SK-N-MC (cell line): ENCODE measurements around the gene CHMP6.

ENCODE experiments used
- DNase-seq: peaks from one replicate; pipeline ENCODE4 v3.0.0-alpha.2; 2011; ENCODE audit warnings: low read depth, low spot score
- H3K27ac ChIP-seq: fragments of 200-600 bp; sonication (generic); 2 replicates; pipeline ENCODE4 v1.5.1; 2016; ENCODE audit warnings: mixed run types
- H3K36me3 ChIP-seq: fragments of 200-600 bp; sonication (generic); 2 replicates; pipeline ENCODE4 v1.6.1; 2017; ENCODE audit warnings: antibody characterized with exemption, low read length, mixed read lengths; ENCODE audit not compliant: insufficient read depth
- H3K4me3 ChIP-seq: fragments of 200-600 bp; sonication (generic); 2 replicates; pipeline ENCODE4 v1.5.1; 2016
- H3K9ac ChIP-seq: fragments of 200-600 bp; sonication (generic); 2 replicates; pipeline ENCODE4 v1.8.0; 2017; ENCODE audit warnings: mixed run types, mixed read lengths; ENCODE audit not compliant: insufficient read length
- H3K9me3 ChIP-seq: fragments of 200-600 bp; sonication (generic); 2 replicates; pipeline ENCODE4 v1.6.1; 2017; ENCODE audit warnings: low read depth, mild to moderate bottlenecking, antibody characterized with exemption, low read length, moderate library complexity, mixed read lengths
- EZH2 ChIP-seq: fragments of 200-600 bp; sonication (generic); IDR thresholded peaks from one replicate; pipeline ENCODE4 v1.6.1; 2017; ENCODE audit warnings: antibody characterized with exemption
- FOXP2 ChIP-seq: optimal IDR thresholded peaks from 2 replicates; pipeline ENCODE3; 2011; ENCODE audit warnings: mild to moderate bottlenecking, moderate library complexity; ENCODE audit not compliant: insufficient read depth; ENCODE audit errors: extremely low read length, control extremely low read depth
- POLR2AphosphoS5 ChIP-seq: IDR thresholded peaks from 2 replicates; pipeline ENCODE4 v1.6.1; 2012; ENCODE audit warnings: mild to moderate bottlenecking, low read depth, low read length, borderline replicate concordance

Gene CHMP6

GRCh38 chr17:80991645-80992076 lies at the start of gene CHMP6:
Gene CHMP6 (plus strand): TSS chr17:80991841. CDS start chr17:80991919, 78 bp downstream.
- Histone ChIP-seq H3K9me3 (no peaks in the 10 kb centered on the region), H3K36me3 (no peaks in the 10 kb centered on the region), H3K4me3 (peak within 1 kb of the TSS; percentile 86), H3K27ac (no peak within 1 kb of the TSS), H3K9ac (peak within 1 kb of the TSS; percentile 90)
- no peak for TF ChIP-seq POLR2AphosphoS5
- TF ChIP-seq EZH2: no peak
- TF ChIP-seq FOXP2: no peak
- DNase-seq: no peak

GRCh38 chr17:80942423-80943345 lies 49.0 kb upstream of the CHMP6 start:
- no peak overlapping the region for H3K9ac ChIP-seq
- no peaks in the 10 kb centered on the region for H3K9me3 ChIP-seq
- H3K27ac ChIP-seq: no peak overlapping the region
- H3K4me3 ChIP-seq: no peak overlapping the region
- DNase-seq: no peak
- H3K36me3 ChIP-seq: peaks cover 5% of the 10 kb centered on the region; the same call in 1 of the 2 replicates
- TF ChIP-seq FOXP2: no peak
- TF ChIP-seq EZH2: no peak
- TF ChIP-seq POLR2AphosphoS5: no peak

GRCh38 chr17:80943346-80944145 lies 48.1 kb upstream of the CHMP6 start:
- H3K9ac ChIP-seq: no peak overlapping the region

GRCh38 chr17:80944326-80944725 lies 47.3 kb upstream of the CHMP6 start:
- Histone ChIP-seq H3K4me3 (no peak overlapping the region), H3K9me3 (no peaks in the 10 kb centered on the region), H3K27ac (no peak overlapping the region), H3K36me3 (peaks cover 5% of the 10 kb centered on the region; the same call in 1 of the 2 replicates), H3K9ac (no peak overlapping the region)
- no peak for DNase-seq
- TF ChIP-seq POLR2AphosphoS5: no peak

More at GRCh38 chr17:80943346-80944145, 48.1 kb upstream of the CHMP6 start:
- Histone ChIP-seq H3K27ac (no peak overlapping the region), H3K4me3 (no peak overlapping the region), H3K9me3 (no peaks in the 10 kb centered on the region), H3K36me3 (peaks cover 5% of the 10 kb centered on the region; the same call in 1 of the 2 replicates)
- TF ChIP-seq POLR2AphosphoS5 (no peak), FOXP2 (no peak), EZH2 (no peak)
- DNase-seq: no peak

- no peak for TF ChIP-seq EZH2
- TF ChIP-seq POLR2AphosphoS5: no peak
- H3K36me3 ChIP-seq: peaks cover 5% of the 10 kb centered on the region; the same call in 1 of the 2 replicates
- no peaks in the 10 kb centered on the region for H3K9me3 ChIP-seq
- no peak for DNase-seq
- no peak overlapping the region for H3K4me3 ChIP-seq
- H3K27ac ChIP-seq: no peak overlapping the region
- no peak overlapping the region for H3K9ac ChIP-seq
Measured at GRCh38 chr17:80945736-80946135, 45.9 kb upstream of the CHMP6 start.

GRCh38 chr17:80946449-80946848 lies 45.2 kb upstream of the CHMP6 start:
- Histone ChIP-seq H3K9me3 (no peaks in the 10 kb centered on the region), H3K36me3 (peaks cover 5% of the 10 kb centered on the region; the same call in 1 of the 2 replicates), H3K4me3 (no peak overlapping the region), H3K9ac (no peak overlapping the region), H3K27ac (no peak overlapping the region)
- no peak for TF ChIP-seq FOXP2
- no peak for TF ChIP-seq EZH2
- TF ChIP-seq POLR2AphosphoS5: no peak
- DNase-seq: no peak

GRCh38 chr17:80947200-80947940 lies 44.3 kb upstream of the CHMP6 start:
- TF ChIP-seq POLR2AphosphoS5: no peak
- TF ChIP-seq FOXP2: no peak
- TF ChIP-seq EZH2: no peak
- no peak for DNase-seq
- Histone ChIP-seq H3K9ac (no peak overlapping the region), H3K36me3 (peaks cover 5% of the 10 kb centered on the region; the same call in 1 of the 2 replicates), H3K27ac (no peak overlapping the region), H3K9me3 (no peaks in the 10 kb centered on the region), H3K4me3 (no peak overlapping the region)
